ENCODE results near the gene PSMA1.
"Not testable (repeated sequence)": the region's sequence is repeated elsewhere in the genome, so short reads cannot be mapped to it uniquely, and the experiment has no call there.

The PSMA1 gene

DNA sequence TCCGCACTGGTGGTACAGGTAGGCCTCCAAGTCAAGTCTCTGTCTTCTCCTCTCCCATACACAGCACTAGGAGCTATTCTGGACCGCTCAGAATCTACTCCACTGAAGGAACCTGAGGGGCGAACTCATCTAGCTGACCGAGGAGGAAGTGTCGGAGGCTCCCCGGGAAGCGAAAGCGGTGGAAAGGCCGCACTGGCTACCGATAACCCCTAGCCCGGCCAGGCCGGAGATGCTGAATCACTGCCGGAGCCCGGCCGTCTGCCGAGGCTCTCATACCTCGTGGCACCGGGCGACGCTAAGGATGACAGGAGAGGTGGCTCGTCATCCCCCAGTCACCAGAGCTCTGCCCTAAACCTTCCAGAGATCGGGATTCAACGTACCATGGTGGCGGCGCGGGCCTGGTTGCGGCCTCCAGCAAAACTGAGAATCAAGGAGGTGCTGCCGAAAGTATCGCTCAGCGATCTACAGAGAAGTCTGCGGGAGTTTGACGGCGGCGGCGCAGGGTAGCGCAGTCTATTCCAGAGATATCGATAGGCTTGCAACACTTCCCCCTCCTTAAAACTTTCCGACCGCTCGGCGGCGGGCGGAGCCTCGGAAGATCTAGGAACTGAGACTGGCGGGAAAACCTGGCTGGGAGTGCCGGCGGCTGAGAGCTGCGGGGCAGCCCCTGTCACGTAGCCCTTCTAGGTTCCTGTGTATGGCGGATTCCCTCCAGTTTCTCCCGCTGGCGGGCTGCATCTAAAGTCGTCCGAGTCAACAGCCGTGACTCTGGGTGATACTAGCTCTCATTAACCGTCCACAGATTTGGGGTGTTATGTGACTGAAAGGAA lies at the start of gene PSMA1:
Gene PSMA1, minus strand, starts transcription at position 470 of the 830 bp plus-strand sequence. Its CDS starts 87 bp downstream, at position 383.
- TF ChIP-seq, protein P1, sequence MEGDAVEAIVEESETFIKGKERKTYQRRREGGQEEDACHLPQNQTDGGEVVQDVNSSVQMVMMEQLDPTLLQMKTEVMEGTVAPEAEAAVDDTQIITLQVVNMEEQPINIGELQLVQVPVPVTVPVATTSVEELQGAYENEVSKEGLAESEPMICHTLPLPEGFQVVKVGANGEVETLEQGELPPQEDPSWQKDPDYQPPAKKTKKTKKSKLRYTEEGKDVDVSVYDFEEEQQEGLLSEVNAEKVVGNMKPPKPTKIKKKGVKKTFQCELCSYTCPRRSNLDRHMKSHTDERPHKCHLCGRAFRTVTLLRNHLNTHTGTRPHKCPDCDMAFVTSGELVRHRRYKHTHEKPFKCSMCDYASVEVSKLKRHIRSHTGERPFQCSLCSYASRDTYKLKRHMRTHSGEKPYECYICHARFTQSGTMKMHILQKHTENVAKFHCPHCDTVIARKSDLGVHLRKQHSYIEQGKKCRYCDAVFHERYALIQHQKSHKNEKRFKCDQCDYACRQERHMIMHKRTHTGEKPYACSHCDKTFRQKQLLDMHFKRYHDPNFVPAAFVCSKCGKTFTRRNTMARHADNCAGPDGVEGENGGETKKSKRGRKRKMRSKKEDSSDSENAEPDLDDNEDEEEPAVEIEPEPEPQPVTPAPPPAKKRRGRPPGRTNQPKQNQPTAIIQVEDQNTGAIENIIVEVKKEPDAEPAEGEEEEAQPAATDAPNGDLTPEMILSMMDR (conservative IDR thresholded peaks at IDR 0.05): peak; percentile 6; the same call in 1 of the 2 replicates
- peak; percentile 100 for TF ChIP-seq ZFX (IDR thresholded peaks at IDR 0.05)
- peak within 1 kb of the TSS; percentile 97 for H3K27ac ChIP-seq

DNA sequence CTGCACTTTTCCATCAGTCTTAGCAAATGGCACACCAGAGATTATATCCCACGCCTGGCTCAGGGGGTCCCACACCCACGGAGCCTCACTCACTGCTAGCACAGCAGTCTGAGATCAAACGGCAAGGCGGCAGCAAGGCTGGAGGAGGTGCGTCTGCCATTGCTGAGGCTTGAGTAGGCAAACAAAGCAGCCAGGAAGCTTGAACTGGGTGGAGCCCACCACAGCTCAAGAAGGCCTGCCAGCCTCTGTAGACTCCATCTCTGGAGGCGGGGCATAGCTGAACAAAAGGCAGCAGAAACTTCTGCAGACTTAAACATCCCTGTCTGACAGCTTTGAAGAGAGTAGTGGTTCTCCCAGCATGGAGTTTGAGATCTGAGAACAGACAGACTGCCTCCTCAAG lies 49.3 kb upstream of the PSMA1 start:
- not testable (repeated sequence) for H3K27ac ChIP-seq

DNA sequence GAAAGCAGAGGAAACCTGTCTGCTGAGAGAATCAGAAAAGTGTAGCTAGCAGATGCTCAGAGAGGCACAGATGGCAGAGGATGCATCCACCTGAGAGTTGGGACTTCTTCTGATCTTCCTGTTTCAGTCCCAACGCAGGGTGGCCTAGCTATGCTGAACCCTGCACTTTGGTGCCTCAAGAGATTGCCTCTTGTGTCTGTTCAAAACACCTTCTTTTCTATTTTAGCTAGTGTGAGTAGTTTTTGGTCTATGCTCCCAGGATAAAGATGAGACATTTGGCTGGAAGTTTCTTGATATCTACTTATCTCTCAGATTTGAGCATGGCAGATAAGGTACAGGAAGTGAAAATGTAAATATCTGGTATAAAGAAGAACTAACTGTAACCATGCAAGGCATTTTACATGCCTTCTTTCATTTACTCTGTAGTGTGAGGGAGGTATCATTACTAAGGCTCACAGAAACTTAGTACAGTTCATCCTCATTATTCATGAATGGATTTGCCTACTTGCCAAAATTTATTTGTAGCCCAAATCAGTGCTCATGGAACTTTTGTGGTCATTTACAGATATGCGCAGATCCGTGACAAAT lies 47.0 kb upstream of the PSMA1 start:
- peak overlapping the region; percentile 22; the same call in 1 of the 2 replicates for H3K27ac ChIP-seq
- TF ChIP-seq, protein P1 (conservative IDR thresholded peaks at IDR 0.05): no peak
- no peak for TF ChIP-seq ZFX (IDR thresholded peaks at IDR 0.05)

GRCh38 chr11:14566331-14567063 lies 46.3 kb upstream of the PSMA1 start:
- H3K27ac ChIP-seq: peak overlapping the region; percentile 22; the same call in 1 of the 2 replicates
- TF ChIP-seq ZFX (IDR thresholded peaks at IDR 0.05): no peak
- TF ChIP-seq, protein P1 (conservative IDR thresholded peaks at IDR 0.05): no peak

GRCh38 chr11:14565845-14566244 lies 45.7 kb upstream of the PSMA1 start:
- no peak overlapping the region for H3K27ac ChIP-seq
- TF ChIP-seq ZFX (IDR thresholded peaks at IDR 0.05): no peak

- no peak overlapping the region for H3K27ac ChIP-seq
- TF ChIP-seq, protein P1 (conservative IDR thresholded peaks at IDR 0.05): no peak
- TF ChIP-seq ZFX (IDR thresholded peaks at IDR 0.05): no peak
Observed at GRCh38 chr11:14555818-14556217, 35.6 kb upstream of the PSMA1 start.

DNA sequence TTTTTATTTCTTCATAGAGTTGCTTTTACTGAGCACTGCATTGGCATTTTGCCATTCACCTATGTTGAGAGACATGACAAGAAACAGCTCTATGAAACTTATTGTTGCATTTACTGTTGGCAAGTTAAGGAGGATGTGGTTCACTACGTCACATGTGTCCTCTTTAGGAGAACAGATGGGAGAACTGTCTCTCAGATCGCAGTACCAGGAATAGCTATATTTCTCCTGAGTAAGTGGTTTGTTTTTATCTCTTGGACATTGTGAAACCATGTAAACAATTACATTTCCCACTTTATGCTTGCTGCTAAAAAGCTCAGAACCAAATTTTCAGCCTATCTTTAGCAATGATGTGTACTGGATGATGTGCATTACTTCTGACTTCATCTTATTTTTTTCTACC lies 34.8 kb upstream of the PSMA1 start:
- TF ChIP-seq, protein P1 (conservative IDR thresholded peaks at IDR 0.05): no peak
- TF ChIP-seq ZFX (IDR thresholded peaks at IDR 0.05): no peak
- no peak overlapping the region for H3K27ac ChIP-seq

- no peak overlapping the region for H3K27ac ChIP-seq
- no peak for TF ChIP-seq ZFX (IDR thresholded peaks at IDR 0.05)
- TF ChIP-seq, protein P1 (conservative IDR thresholded peaks at IDR 0.05): no peak
Observed at GRCh38 chr11:14552089-14552488, 31.9 kb upstream of the PSMA1 start.

Data from C4-2B (cell line).